Keratinocyte (primary cell): ENCODE data around the gene HRK.

ENCODE experiments used
- CTCF ChIP-seq, 3 experiments: IDR thresholded peaks in 1 of 3; conservative IDR thresholded peaks in 1 of 3; optimal IDR thresholded peaks in 1 of 3; 2 replicates in 2 of 3; 3 replicates in 1 of 3; pipeline versions ENCODE3 to v1.5.1; 2011; ENCODE audit warnings: low read length in 3 of 3, mild to moderate bottlenecking in 3 of 3, moderate library complexity in 2 of 3, control low read depth in 1 of 3, inconsistent platforms in 1 of 3; ENCODE audit not compliant: insufficient read depth in 2 of 3; ENCODE audit errors: extremely low read depth in 1 of 3
- EZH2 ChIP-seq: IDR thresholded peaks from one replicate; pipeline ENCODE4 v1.6.1; 2012; ENCODE audit warnings: inconsistent platforms, mild to moderate bottlenecking, low read length, moderate library complexity

GRCh38 chr12:116880213-116880816 is 926 bp downstream of the HRK start:
- no peak for TF ChIP-seq CTCF (optimal IDR thresholded peaks at IDR 0.05 in 1 of 3, IDR thresholded peaks at IDR 0.05 in 1 of 3, conservative IDR thresholded peaks at IDR 0.05 in 1 of 3; ENCODE audit: extremely low read depth in 1 of 3, insufficient read depth in 2 of 3, low read length in 3 of 3)
- peak; percentile 72 for TF ChIP-seq EZH2
